Measurements from ENCODE around the gene SOWAHA. TPM values are rescaled to one million over a fixed set of nuclear protein-coding genes. Genes with fewer than 3 reads are reported as not detected.
A peak's percentile ranks its signal among the peaks of the same experiment; 100 is the strongest.

SOWAHA gene
- total and polyA plus RNA-seq, 2 experiments from 2014 or later, result not detected

- peaks cover 21% of the 10 kb centered on the region for H3F3A ChIP-seq (ENCODE audit: insufficient read depth)
- H3K36me3 ChIP-seq (ENCODE audit: low read depth), result no peaks in the 10 kb centered on the region
- no peak overlapping the region for H3K4me2 ChIP-seq (ENCODE audit: unreplicated experiment)
- H3K9me3 ChIP-seq (ENCODE audit: low read depth), result no peaks in the 10 kb centered on the region
- H2AFZ ChIP-seq, result no peak overlapping the region
- no peaks in the 10 kb centered on the region for H3K79me2 ChIP-seq (ENCODE audit: insufficient read depth)
- H3K4me3 ChIP-seq, result no peak overlapping the region
- no peak for TF ChIP-seq EZH2 (IDR thresholded peaks at IDR 0.05; ENCODE audit: insufficient read depth, poor library complexity, severe bottlenecking)
- TF ChIP-seq EZH2phosphoT487 (IDR thresholded peaks at IDR 0.05; ENCODE audit: insufficient read depth, low read depth), result no peak
- WGBS, 2 experiments (ENCODE audit: low coverage in 1 of 2, low lambda C conversion rate in 2 of 2, missing lambda C conversion rate in 2 of 2), result 66 to 76% methylated on average over 22 to 26 of the region's 26 CpGs
- no peaks in the 10 kb centered on the region for H3K9me2 ChIP-seq (ENCODE audit: insufficient read depth)
- peaks cover 8% of the 10 kb centered on the region; the same call in 1 of the 2 replicates for H3K4me1 ChIP-seq (ENCODE audit: insufficient read depth)
- H3K27me3 ChIP-seq (replicated peaks; ENCODE audit: insufficient read depth), result no peaks in the 10 kb centered on the region
- H3K27ac ChIP-seq, result no peak overlapping the region
- no peak overlapping the region for H3K9ac ChIP-seq
- DNase-seq, result no peak
- in situ Hi-C loops (cut with MboI), result loop anchor here (25.0 kb wide), 1 partner anchor 432 kb away; no protein-coding TSS in a partner anchor
- H4K20me1 ChIP-seq (ENCODE audit: insufficient read depth), result no peaks in the 10 kb centered on the region
Observed at GRCh38 chr5:132819468-132819867, 6.4 kb downstream of the SOWAHA start.

GRCh38 chr5:132820162-132820754 is 7.2 kb downstream of the SOWAHA start:
- no peak overlapping the region for H3K4me3 ChIP-seq
- no peaks in the 10 kb centered on the region for H3K9me3 ChIP-seq (ENCODE audit: low read depth)
- no peak for TF ChIP-seq EZH2 (IDR thresholded peaks at IDR 0.05; ENCODE audit: insufficient read depth, poor library complexity, severe bottlenecking)
- TF ChIP-seq EZH2phosphoT487 (IDR thresholded peaks at IDR 0.05; ENCODE audit: insufficient read depth, low read depth), result no peak
- H3K79me2 ChIP-seq (ENCODE audit: insufficient read depth), result no peaks in the 10 kb centered on the region
- WGBS, 2 experiments (ENCODE audit: low coverage in 1 of 2, low lambda C conversion rate in 2 of 2, missing lambda C conversion rate in 2 of 2), result 30 to 33% methylated on average over 15 of the region's 15 CpGs
- H3K27ac ChIP-seq, result no peak overlapping the region
- H3F3A ChIP-seq (ENCODE audit: insufficient read depth), result peaks cover 21% of the 10 kb centered on the region
- H3K27me3 ChIP-seq (replicated peaks; ENCODE audit: insufficient read depth), result no peaks in the 10 kb centered on the region
- in situ Hi-C loops (cut with MboI), result loop anchor here (25.0 kb wide), 1 partner anchor 433 kb away; no protein-coding TSS in a partner anchor
- no peaks in the 10 kb centered on the region for H4K20me1 ChIP-seq (ENCODE audit: insufficient read depth)
- no peak overlapping the region for H3K9ac ChIP-seq
- DNase-seq, result peak; percentile 92
- H3K36me3 ChIP-seq (ENCODE audit: low read depth), result no peaks in the 10 kb centered on the region
- H3K9me2 ChIP-seq (ENCODE audit: insufficient read depth), result no peaks in the 10 kb centered on the region
- no peak overlapping the region for H3K4me2 ChIP-seq (ENCODE audit: unreplicated experiment)
- H3K4me1 ChIP-seq (ENCODE audit: insufficient read depth), result peaks cover 7% of the 10 kb centered on the region; the same call in 1 of the 2 replicates
- no peak overlapping the region for H2AFZ ChIP-seq

DNA sequence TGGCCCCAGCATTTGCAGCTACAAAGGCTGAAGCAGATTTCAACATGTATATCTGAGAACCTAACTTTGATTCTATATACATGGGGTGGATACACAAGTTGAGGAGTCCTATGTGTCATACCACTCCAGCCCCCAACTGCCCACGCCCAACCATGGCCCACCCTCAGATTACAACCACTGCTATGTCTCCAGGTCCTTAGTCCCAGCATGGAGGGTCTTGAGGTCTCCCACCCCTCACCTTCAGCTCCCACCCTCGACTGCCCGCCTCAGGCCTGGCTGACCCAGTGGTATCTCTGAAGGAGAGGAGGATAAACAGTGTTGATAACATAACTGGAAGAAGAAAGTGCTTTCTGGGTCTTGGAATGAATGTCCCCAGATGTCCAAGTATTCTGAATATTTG is 8.2 kb downstream of the SOWAHA start:
- no peaks in the 10 kb centered on the region for H3K79me2 ChIP-seq (ENCODE audit: insufficient read depth)
- H3K9me3 ChIP-seq (ENCODE audit: low read depth), result no peaks in the 10 kb centered on the region
- no peak overlapping the region for H3K4me2 ChIP-seq (ENCODE audit: unreplicated experiment)
- in situ Hi-C loops (cut with MboI), result loop anchor here (25.0 kb wide), 1 partner anchor 434 kb away; no protein-coding TSS in a partner anchor
- WGBS, 2 experiments (ENCODE audit: low coverage in 1 of 2, low lambda C conversion rate in 2 of 2, missing lambda C conversion rate in 2 of 2), result 92 to 96% methylated on average over 3 of the region's 3 CpGs
- no peak overlapping the region for H3K9ac ChIP-seq
- H4K20me1 ChIP-seq (ENCODE audit: insufficient read depth), result no peaks in the 10 kb centered on the region
- no peak for TF ChIP-seq EZH2 (IDR thresholded peaks at IDR 0.05; ENCODE audit: insufficient read depth, poor library complexity, severe bottlenecking)
- TF ChIP-seq EZH2phosphoT487 (IDR thresholded peaks at IDR 0.05; ENCODE audit: insufficient read depth, low read depth), result no peak
- H2AFZ ChIP-seq, result no peak overlapping the region
- DNase-seq, result no peak
- no peaks in the 10 kb centered on the region for H3K9me2 ChIP-seq (ENCODE audit: insufficient read depth)
- H3K27ac ChIP-seq, result no peak overlapping the region
- no peak overlapping the region for H3K4me3 ChIP-seq
- H3K4me1 ChIP-seq (ENCODE audit: insufficient read depth), result no peaks in the 10 kb centered on the region
- no peaks in the 10 kb centered on the region for H3K27me3 ChIP-seq (replicated peaks; ENCODE audit: insufficient read depth)
- H3K36me3 ChIP-seq (ENCODE audit: low read depth), result no peaks in the 10 kb centered on the region
- peaks cover 14% of the 10 kb centered on the region for H3F3A ChIP-seq (ENCODE audit: insufficient read depth)

DNA sequence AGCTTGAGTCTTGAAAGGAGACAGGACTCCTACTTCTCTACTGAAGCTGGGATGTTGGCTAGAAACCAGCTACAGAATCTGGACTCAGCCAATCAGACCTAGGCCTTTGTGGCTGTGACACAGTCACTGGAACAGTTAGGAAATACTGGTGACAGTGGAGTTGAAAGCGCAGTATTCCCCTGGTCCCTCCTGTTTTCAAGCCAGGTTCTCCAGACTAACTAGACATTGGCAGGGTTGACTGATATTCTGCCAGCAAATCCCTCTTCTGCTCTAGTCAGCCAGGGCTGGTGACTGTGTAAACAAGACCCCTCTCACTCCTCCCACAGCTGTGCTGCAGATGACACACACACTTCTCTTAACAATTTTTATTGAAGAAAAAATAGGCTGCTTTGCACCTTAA is 8.7 kb downstream of the SOWAHA start:
- H3K27me3 ChIP-seq (replicated peaks; ENCODE audit: insufficient read depth), result no peaks in the 10 kb centered on the region
- H3K9ac ChIP-seq, result no peak overlapping the region
- peaks cover 11% of the 10 kb centered on the region for H3F3A ChIP-seq (ENCODE audit: insufficient read depth)
- WGBS, 2 experiments (ENCODE audit: low coverage in 1 of 2, low lambda C conversion rate in 2 of 2, missing lambda C conversion rate in 2 of 2), result 59 to 63% methylated on average over 1 of the region's 1 CpG
- DNase-seq, result peak; percentile 59
- no peak overlapping the region for H3K4me2 ChIP-seq (ENCODE audit: unreplicated experiment)
- TF ChIP-seq EZH2phosphoT487 (IDR thresholded peaks at IDR 0.05; ENCODE audit: insufficient read depth, low read depth), result no peak
- no peak for TF ChIP-seq EZH2 (IDR thresholded peaks at IDR 0.05; ENCODE audit: insufficient read depth, poor library complexity, severe bottlenecking)
- no peaks in the 10 kb centered on the region for H3K4me1 ChIP-seq (ENCODE audit: insufficient read depth)
- no peak overlapping the region for H3K4me3 ChIP-seq
- no peaks in the 10 kb centered on the region for H3K79me2 ChIP-seq (ENCODE audit: insufficient read depth)
- no peaks in the 10 kb centered on the region for H3K36me3 ChIP-seq (ENCODE audit: low read depth)
- H4K20me1 ChIP-seq (ENCODE audit: insufficient read depth), result no peaks in the 10 kb centered on the region
- H2AFZ ChIP-seq, result no peak overlapping the region
- no peaks in the 10 kb centered on the region for H3K9me3 ChIP-seq (ENCODE audit: low read depth)
- in situ Hi-C loops (cut with MboI), result loop anchor here (25.0 kb wide), 1 partner anchor 434 kb away; no protein-coding TSS in a partner anchor
- no peak overlapping the region for H3K27ac ChIP-seq
- no peaks in the 10 kb centered on the region for H3K9me2 ChIP-seq (ENCODE audit: insufficient read depth)

Data from GM23248 (cell line).